Neural cell (in vitro differentiated cells): Measurements from ENCODE around the gene MRPL50. TPM values are rescaled to one million over a fixed set of nuclear protein-coding genes. Genes with fewer than 3 reads are reported as not detected.

Experiments
- H2AFZ ChIP-seq: fragments of 200-600, 300-800 bp; sonication (generic), shearing (Covaris generic); 2 replicates; pipeline ENCODE4 v1.6.0; 2014; ENCODE audit warnings: low read depth, mild to moderate bottlenecking, antibody characterized with exemption, low read length, moderate library complexity
- H3F3A ChIP-seq: fragments of 200-600 bp; shearing (Covaris generic); 2 replicates; pipeline ENCODE4 v1.6.1; 2016; ENCODE audit warnings: mild to moderate bottlenecking, moderate library complexity, mixed read lengths, antibody characterized with exemption, low read length; ENCODE audit not compliant: insufficient read depth, poor library complexity, severe bottlenecking
- H3K27ac ChIP-seq: fragments of 200-600, 300-800 bp; sonication (generic), shearing (Covaris generic); 2 replicates; pipeline ENCODE4 v1.5.1; 2014; ENCODE audit warnings: mild to moderate bottlenecking, low read length, moderate library complexity
- H3K27me3 ChIP-seq: fragments of 300-800, 200-600 bp; sonication (generic), shearing (Covaris generic); 2 replicates; pipeline ENCODE4 v1.6.0; 2014; ENCODE audit warnings: mild to moderate bottlenecking, low read depth, low read length, moderate library complexity; ENCODE audit not compliant: insufficient read depth
- H3K36me3 ChIP-seq: fragments of 300-800, 200-600 bp; sonication (generic), shearing (Covaris generic); 2 replicates; pipeline ENCODE4 v1.5.1; 2014; ENCODE audit warnings: mild to moderate bottlenecking, antibody characterized with exemption, low read length, moderate library complexity; ENCODE audit not compliant: insufficient read depth
- H3K4me2 ChIP-seq: fragments of 300-800, 200-600 bp; sonication (generic), shearing (Covaris generic); 2 replicates; pipeline ENCODE4 v1.6.0; 2014; ENCODE audit warnings: mild to moderate bottlenecking, low read length
- H3K4me3 ChIP-seq: fragments of 300-800, 200-600 bp; sonication (generic), shearing (Covaris generic); 2 replicates; pipeline ENCODE4 v1.5.1; 2014; ENCODE audit warnings: mild to moderate bottlenecking, low read length, moderate library complexity
- H3K79me2 ChIP-seq: fragments of 200-600 bp; shearing (Covaris generic); replicated peaks from 2 replicates; pipeline ENCODE4 v1.6.0; 2014; ENCODE audit warnings: mild to moderate bottlenecking, low read length, moderate library complexity; ENCODE audit not compliant: insufficient read depth
- H3K9ac ChIP-seq: fragments of 300-800, 200-600 bp; sonication (generic), shearing (Covaris generic); 2 replicates; pipeline ENCODE4 v1.6.1; 2016; ENCODE audit warnings: mild to moderate bottlenecking, low read length, mixed read lengths
- H3K9me2 ChIP-seq: fragments of 200-600 bp; shearing (Covaris generic); 2 replicates; pipeline ENCODE4 v1.6.1; 2016; ENCODE audit warnings: mild to moderate bottlenecking, low read length, mixed read lengths; ENCODE audit not compliant: insufficient read depth
- H3K9me3 ChIP-seq: fragments of 200-600, 300-800 bp; sonication (generic), shearing (Covaris generic); 2 replicates; pipeline ENCODE4 v1.6.1; 2016; ENCODE audit warnings: mild to moderate bottlenecking, mixed run types, low read length, moderate library complexity, mixed read lengths
- H4K20me1 ChIP-seq: fragments of 200-600 bp; shearing (Covaris generic); 2 replicates; pipeline ENCODE4 v1.6.1; 2016; ENCODE audit warnings: mild to moderate bottlenecking, mixed run types; ENCODE audit not compliant: insufficient read depth
- EP300 ChIP-seq: fragments of 450-650 bp; conservative IDR thresholded peaks from 2 replicates; pipeline ENCODE4 v1.6.1; 2014; ENCODE audit warnings: antibody characterized with exemption, mild to moderate bottlenecking, moderate library complexity; ENCODE audit not compliant: poor library complexity, severe bottlenecking
- EZH2 ChIP-seq: fragments of 200-600, 300-800 bp; shearing (Covaris generic), sonication (generic); IDR thresholded peaks from 2 replicates; pipeline ENCODE4 v1.6.1; 2014; ENCODE audit warnings: antibody characterized with exemption, low read length, borderline replicate concordance, mild to moderate bottlenecking; ENCODE audit not compliant: insufficient read depth, poor library complexity, severe bottlenecking
- MXI1 ChIP-seq: fragments of 450-650 bp; conservative IDR thresholded peaks from 2 replicates; pipeline ENCODE4 v1.6.1; 2014; ENCODE audit warnings: antibody characterized with exemption, mild to moderate bottlenecking; ENCODE audit not compliant: poor library complexity, severe bottlenecking
- POLR2AphosphoS5 ChIP-seq: IDR thresholded peaks from 2 replicates; pipeline ENCODE4 v1.6.1; 2012
- RAD21 ChIP-seq: fragments of 450-650 bp; conservative IDR thresholded peaks from 2 replicates; pipeline ENCODE4 v1.6.1; 2014; ENCODE audit warnings: antibody characterized with exemption, mild to moderate bottlenecking, moderate library complexity
- SMC3 ChIP-seq: fragments of 450-650 bp; conservative IDR thresholded peaks from 2 replicates; pipeline ENCODE4 v1.6.1; 2014; ENCODE audit warnings: antibody characterized with exemption, mild to moderate bottlenecking, moderate library complexity; ENCODE audit not compliant: poor library complexity
- TAF1 ChIP-seq: IDR thresholded peaks from 2 replicates; pipeline ENCODE4 v1.6.1; 2012; ENCODE audit warnings: low read depth
- polyA plus RNA-seq: library from polyadenylated mRNA; depleted of rRNA; stranded (reverse); fragments of >200 nt; gene quantifications from 2 replicates; pipeline ENCODE4 v1.2.3, GENCODE V29; 2014
- TF ChIP-seq, protein P1 (sequence below): fragments of 450-650 bp; IDR thresholded peaks from 2 replicates; pipeline ENCODE4 v1.5.1; 2014; ENCODE audit warnings: antibody characterized with exemption, mild to moderate bottlenecking, moderate library complexity; ENCODE audit not compliant: poor library complexity, severe bottlenecking
- TF ChIP-seq, protein P2 (sequence below): IDR thresholded peaks from 2 replicates; pipeline ENCODE4 v1.6.1; 2012; ENCODE audit warnings: borderline replicate concordance

The MRPL50 gene
- polyA plus RNA-seq, 1 donor from 2014 or later: 35.2 TPM

DNA sequence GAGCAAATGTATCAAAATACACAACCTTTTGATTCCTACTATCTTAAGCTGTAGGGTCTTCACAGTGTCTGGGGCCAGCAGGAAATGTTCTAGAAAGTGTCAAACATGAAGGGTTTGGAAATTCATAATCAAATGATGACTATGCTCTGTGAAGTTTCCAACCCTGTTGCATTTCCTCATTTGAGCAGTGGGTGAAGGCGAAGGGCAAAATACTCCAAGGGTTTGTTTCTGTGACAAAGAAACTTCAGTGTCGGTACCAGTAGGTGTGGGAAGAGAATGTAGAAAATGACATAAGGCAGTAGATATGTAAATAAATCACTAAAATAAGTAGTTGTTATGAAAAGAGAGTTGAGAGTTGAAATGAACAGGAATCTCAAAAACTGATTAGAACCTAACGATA lies 36.6 kb upstream of the MRPL50 start:
- H3K4me3 ChIP-seq: no peak overlapping the region
- TF ChIP-seq MXI1 (no peak), SMC3 (no peak), EP300 (no peak), EZH2 (no peak), RAD21 (no peak), TAF1 (no peak), POLR2AphosphoS5 (no peak)
- TF ChIP-seq, protein P1, sequence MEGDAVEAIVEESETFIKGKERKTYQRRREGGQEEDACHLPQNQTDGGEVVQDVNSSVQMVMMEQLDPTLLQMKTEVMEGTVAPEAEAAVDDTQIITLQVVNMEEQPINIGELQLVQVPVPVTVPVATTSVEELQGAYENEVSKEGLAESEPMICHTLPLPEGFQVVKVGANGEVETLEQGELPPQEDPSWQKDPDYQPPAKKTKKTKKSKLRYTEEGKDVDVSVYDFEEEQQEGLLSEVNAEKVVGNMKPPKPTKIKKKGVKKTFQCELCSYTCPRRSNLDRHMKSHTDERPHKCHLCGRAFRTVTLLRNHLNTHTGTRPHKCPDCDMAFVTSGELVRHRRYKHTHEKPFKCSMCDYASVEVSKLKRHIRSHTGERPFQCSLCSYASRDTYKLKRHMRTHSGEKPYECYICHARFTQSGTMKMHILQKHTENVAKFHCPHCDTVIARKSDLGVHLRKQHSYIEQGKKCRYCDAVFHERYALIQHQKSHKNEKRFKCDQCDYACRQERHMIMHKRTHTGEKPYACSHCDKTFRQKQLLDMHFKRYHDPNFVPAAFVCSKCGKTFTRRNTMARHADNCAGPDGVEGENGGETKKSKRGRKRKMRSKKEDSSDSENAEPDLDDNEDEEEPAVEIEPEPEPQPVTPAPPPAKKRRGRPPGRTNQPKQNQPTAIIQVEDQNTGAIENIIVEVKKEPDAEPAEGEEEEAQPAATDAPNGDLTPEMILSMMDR: no peak
- TF ChIP-seq, protein P2, sequence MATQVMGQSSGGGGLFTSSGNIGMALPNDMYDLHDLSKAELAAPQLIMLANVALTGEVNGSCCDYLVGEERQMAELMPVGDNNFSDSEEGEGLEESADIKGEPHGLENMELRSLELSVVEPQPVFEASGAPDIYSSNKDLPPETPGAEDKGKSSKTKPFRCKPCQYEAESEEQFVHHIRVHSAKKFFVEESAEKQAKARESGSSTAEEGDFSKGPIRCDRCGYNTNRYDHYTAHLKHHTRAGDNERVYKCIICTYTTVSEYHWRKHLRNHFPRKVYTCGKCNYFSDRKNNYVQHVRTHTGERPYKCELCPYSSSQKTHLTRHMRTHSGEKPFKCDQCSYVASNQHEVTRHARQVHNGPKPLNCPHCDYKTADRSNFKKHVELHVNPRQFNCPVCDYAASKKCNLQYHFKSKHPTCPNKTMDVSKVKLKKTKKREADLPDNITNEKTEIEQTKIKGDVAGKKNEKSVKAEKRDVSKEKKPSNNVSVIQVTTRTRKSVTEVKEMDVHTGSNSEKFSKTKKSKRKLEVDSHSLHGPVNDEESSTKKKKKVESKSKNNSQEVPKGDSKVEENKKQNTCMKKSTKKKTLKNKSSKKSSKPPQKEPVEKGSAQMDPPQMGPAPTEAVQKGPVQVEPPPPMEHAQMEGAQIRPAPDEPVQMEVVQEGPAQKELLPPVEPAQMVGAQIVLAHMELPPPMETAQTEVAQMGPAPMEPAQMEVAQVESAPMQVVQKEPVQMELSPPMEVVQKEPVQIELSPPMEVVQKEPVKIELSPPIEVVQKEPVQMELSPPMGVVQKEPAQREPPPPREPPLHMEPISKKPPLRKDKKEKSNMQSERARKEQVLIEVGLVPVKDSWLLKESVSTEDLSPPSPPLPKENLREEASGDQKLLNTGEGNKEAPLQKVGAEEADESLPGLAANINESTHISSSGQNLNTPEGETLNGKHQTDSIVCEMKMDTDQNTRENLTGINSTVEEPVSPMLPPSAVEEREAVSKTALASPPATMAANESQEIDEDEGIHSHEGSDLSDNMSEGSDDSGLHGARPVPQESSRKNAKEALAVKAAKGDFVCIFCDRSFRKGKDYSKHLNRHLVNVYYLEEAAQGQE: no peak
- no peaks in the 10 kb centered on the region for H3K9me3 ChIP-seq
- no peaks in the 10 kb centered on the region for H3K27me3 ChIP-seq
- H3K4me2 ChIP-seq: no peak overlapping the region
- no peaks in the 10 kb centered on the region for H3K9me2 ChIP-seq
- H3K27ac ChIP-seq: no peak overlapping the region
- H2AFZ ChIP-seq: no peak overlapping the region
- no peaks in the 10 kb centered on the region for H3F3A ChIP-seq
- no peaks in the 10 kb centered on the region for H3K79me2 ChIP-seq
- H3K9ac ChIP-seq: no peak overlapping the region
- no peaks in the 10 kb centered on the region for H4K20me1 ChIP-seq
- no peaks in the 10 kb centered on the region for H3K36me3 ChIP-seq

DNA sequence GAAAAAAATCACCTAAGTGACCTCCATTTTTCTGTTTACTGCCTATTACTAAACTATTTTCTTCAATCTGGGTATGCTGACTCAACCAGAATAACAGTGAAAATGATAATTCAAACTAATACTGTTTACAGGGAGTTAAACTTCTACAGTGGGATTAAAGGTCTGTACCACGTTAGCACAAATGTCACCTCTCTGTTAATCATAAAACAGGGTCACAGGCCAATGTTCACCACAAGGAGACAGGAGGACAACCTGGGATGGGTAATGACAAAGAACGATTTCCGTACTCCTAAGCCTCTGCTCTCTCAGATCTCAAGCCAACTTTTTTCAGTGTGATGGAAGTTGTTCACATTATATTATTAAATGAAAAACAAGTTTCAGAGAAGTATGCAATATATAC lies 34.8 kb upstream of the MRPL50 start:
- H3K9ac ChIP-seq: no peak overlapping the region
- no peak for TF ChIP-seq MXI1
- no peak for TF ChIP-seq POLR2AphosphoS5
- TF ChIP-seq SMC3: no peak
- no peak for TF ChIP-seq RAD21
- TF ChIP-seq TAF1: no peak
- TF ChIP-seq EP300: no peak
- TF ChIP-seq, protein P2: no peak
- TF ChIP-seq, protein P1: no peak
- no peak for TF ChIP-seq EZH2

More for the DNA sequence above, 34.8 kb upstream of the MRPL50 start:
- no peaks in the 10 kb centered on the region for H3K79me2 ChIP-seq
- no peaks in the 10 kb centered on the region for H3F3A ChIP-seq
- H4K20me1 ChIP-seq: no peaks in the 10 kb centered on the region
- no peak overlapping the region for H3K27ac ChIP-seq
- no peaks in the 10 kb centered on the region for H3K9me3 ChIP-seq
- no peak overlapping the region for H3K4me3 ChIP-seq
- H3K4me2 ChIP-seq: no peak overlapping the region
- no peaks in the 10 kb centered on the region for H3K27me3 ChIP-seq
- no peaks in the 10 kb centered on the region for H3K36me3 ChIP-seq
- H3K9me2 ChIP-seq: no peaks in the 10 kb centered on the region
- H2AFZ ChIP-seq: no peak overlapping the region
